ENCODE data around the gene COASY.

COASY gene

GRCh38 chr17:42561897-42562387 lies at the start of gene COASY:
Gene COASY, plus strand, starts transcription at chr17:42562148. Its CDS starts 475 bp downstream, at chr17:42562623.
- TF ChIP-seq CTCF (IDR thresholded peaks at IDR 0.05; ENCODE audit: low read depth, low read length), result no peak
- peak within 1 kb of the TSS; percentile 90 to 91 for H3K4me3 ChIP-seq (replicated peaks in 1 of 2; ENCODE audit: low read depth in 2 of 2, low read length in 2 of 2)

DNA sequence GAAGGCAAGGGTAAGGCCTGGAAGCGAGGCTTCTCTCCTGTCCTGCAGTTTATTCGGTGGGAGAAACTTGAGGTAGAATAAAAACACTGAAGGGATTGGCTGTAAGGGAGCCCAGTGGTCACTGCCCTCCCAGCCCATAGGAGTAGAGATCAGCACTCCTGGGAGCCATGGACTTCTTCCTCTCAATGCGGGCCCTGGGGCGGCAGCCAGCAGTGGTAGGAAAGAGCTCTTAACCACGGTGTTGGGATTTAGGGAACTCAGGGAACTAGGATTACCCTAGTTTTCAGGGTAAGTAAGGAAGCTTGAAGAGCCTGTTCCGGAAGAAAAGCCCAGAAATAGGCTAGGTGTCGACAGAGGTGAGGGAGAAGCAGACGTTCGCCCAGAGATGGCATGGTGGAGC lies 49.7 kb upstream of the COASY start:
- DNase-seq (ENCODE audit: low read depth in 2 of 2), result no peak

More at GRCh38 chr17:42561897-42562387, at the start of gene COASY:
- DNase-seq (ENCODE audit: low read depth in 2 of 2), result peak; percentile 98 to 99

DNA sequence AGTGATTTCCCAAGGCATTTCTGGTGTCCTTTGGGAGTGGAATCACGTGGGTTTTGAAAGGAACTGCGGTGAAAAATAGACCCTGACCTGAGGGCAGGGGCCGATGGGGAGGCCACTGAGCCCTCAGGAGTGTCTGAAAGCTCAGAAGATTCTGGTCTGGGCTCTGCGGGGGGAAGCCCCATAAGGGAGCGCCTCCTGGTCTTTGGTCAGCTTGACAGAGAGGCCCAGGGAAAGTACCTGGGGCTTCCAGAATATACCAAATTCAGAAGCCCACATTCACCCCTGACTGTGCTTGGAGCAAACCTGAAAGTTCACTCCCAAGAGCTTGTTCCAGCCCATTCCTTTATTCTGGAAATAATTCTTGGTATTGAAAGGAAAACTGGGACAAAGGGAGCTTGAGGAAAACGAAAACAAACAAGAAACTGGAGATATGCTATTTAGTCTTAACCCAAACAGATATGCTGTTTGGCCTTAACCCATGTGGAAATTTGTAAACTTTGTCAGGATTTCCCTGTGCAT lies 49.2 kb upstream of the COASY start:
- H3K4me3 ChIP-seq (replicated peaks in 1 of 2; ENCODE audit: low read depth in 2 of 2, low read length in 2 of 2), result no peak overlapping the region
- TF ChIP-seq CTCF (IDR thresholded peaks at IDR 0.05; ENCODE audit: low read depth, low read length), result no peak
- peak in 1 of 2 donors; percentile 49 for DNase-seq (ENCODE audit: low read depth in 2 of 2)

More for the DNA sequence above, 49.7 kb upstream of the COASY start:
- TF ChIP-seq CTCF (IDR thresholded peaks at IDR 0.05; ENCODE audit: low read depth, low read length), result no peak
- no peak overlapping the region for H3K4me3 ChIP-seq (replicated peaks in 1 of 2; ENCODE audit: low read depth in 2 of 2, low read length in 2 of 2)

- DNase-seq (ENCODE audit: low read depth in 2 of 2), result no peak
- TF ChIP-seq CTCF (IDR thresholded peaks at IDR 0.05; ENCODE audit: low read depth, low read length), result no peak
Measured at GRCh38 chr17:42513686-42514085, 48.3 kb upstream of the COASY start.

GRCh38 chr17:42514279-42514678 lies 47.7 kb upstream of the COASY start:
- no peak overlapping the region for H3K4me3 ChIP-seq (replicated peaks in 1 of 2; ENCODE audit: low read depth in 2 of 2, low read length in 2 of 2)
- DNase-seq (ENCODE audit: low read depth in 2 of 2), result no peak

More at GRCh38 chr17:42513686-42514085, 48.3 kb upstream of the COASY start:
- no peak overlapping the region for H3K4me3 ChIP-seq (replicated peaks in 1 of 2; ENCODE audit: low read depth in 2 of 2, low read length in 2 of 2)

GRCh38 chr17:42514867-42515266 lies 47.1 kb upstream of the COASY start:
- TF ChIP-seq CTCF (IDR thresholded peaks at IDR 0.05; ENCODE audit: low read depth, low read length), result no peak

More at GRCh38 chr17:42514279-42514678, 47.7 kb upstream of the COASY start:
- TF ChIP-seq CTCF (IDR thresholded peaks at IDR 0.05; ENCODE audit: low read depth, low read length), result no peak

GRCh38 chr17:42517516-42517915 lies 44.4 kb upstream of the COASY start:
- DNase-seq (ENCODE audit: low read depth in 2 of 2), result peak; percentile 95 to 97
- H3K4me3 ChIP-seq (replicated peaks in 1 of 2; ENCODE audit: low read depth in 2 of 2, low read length in 2 of 2), result no peak overlapping the region
- TF ChIP-seq CTCF (IDR thresholded peaks at IDR 0.05; ENCODE audit: low read depth, low read length), result peak; percentile 96

More at GRCh38 chr17:42514867-42515266, 47.1 kb upstream of the COASY start:
- no peak for DNase-seq (ENCODE audit: low read depth in 2 of 2)
- no peak overlapping the region for H3K4me3 ChIP-seq (replicated peaks in 1 of 2; ENCODE audit: low read depth in 2 of 2, low read length in 2 of 2)
